ENCODE measurements around the gene RFT1. TPM values are rescaled to one million over a fixed set of nuclear protein-coding genes. Genes with fewer than 3 reads are reported as not detected.

RFT1 gene
- total and polyA plus RNA-seq, 2 donors (not counting 3 experiments of a cell fraction or from before 2014, with no cell fraction given), result 29.8 to 39.9 TPM

DNA sequence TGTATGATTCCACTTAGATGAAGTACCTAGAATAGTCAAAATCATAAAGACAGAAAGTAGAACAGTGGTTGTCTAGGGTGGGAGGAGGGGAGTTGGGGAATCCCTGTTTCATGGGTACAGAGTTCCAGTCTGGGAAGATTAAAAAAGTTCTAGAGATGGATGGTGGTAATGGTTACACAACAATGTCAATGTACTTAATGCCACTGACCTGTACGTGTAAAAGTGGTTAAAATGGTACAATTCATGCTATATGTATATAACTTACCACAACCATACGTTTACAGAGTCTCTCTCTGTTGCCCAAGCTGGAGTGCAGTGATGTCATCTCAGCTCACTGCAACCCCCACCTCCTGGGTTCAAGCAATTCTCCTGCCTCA is 90.9 kb downstream of the RFT1 start:
- TF ChIP-seq GATA2 (IDR thresholded peaks at IDR 0.05; ENCODE audit: insufficient read depth, insufficient read length, low read depth, low read length), result no peak
- H3K27ac ChIP-seq (ENCODE audit: insufficient read depth, low read depth, low read length), result no peak overlapping the region
- H4K20me1 ChIP-seq (replicated peaks; ENCODE audit: control insufficient read depth, extremely low read depth, insufficient read depth, low read length), result no peaks in the 10 kb centered on the region
- no peaks in the 10 kb centered on the region for H3K9me1 ChIP-seq (replicated peaks; ENCODE audit: control insufficient read depth, extremely low read depth, insufficient read depth, low read length)
- intact Hi-C loops (cut with micrococcal nuclease) (no loop called here), dilution Hi-C loops (cut with MboI; ENCODE audit: extremely low pct_ligation_motif_present, low sequenced_read_pairs) (no loop called here)
- H3K27me3 ChIP-seq (ENCODE audit: control insufficient read depth in 2 of 2, insufficient read depth in 2 of 2, low read length in 2 of 2), result no peaks in the 10 kb centered on the region
- POLR2A ChIA-PET, result no interaction called here
- FAIRE-seq (no peak), DNase-seq (ENCODE audit: low read depth, low spot score) (no peak)
- no peak overlapping the region for H3K4me3 ChIP-seq (replicated peaks in 1 of 3; ENCODE audit: insufficient read depth in 1 of 3, low read depth in 1 of 3, low read length in 3 of 3)
- H3K9ac ChIP-seq (replicated peaks; ENCODE audit: extremely low read depth, insufficient read depth, low read length), result no peak overlapping the region
- no peaks in the 10 kb centered on the region for H3K79me2 ChIP-seq (ENCODE audit: control insufficient read depth, insufficient read depth, low read length)
- H2AFZ ChIP-seq (ENCODE audit: low read depth, low read length), result no peak overlapping the region
- no TSS peak for BruUV-seq (replicated peaks)
- no peaks in the 10 kb centered on the region for H3K4me1 ChIP-seq (ENCODE audit: control insufficient read depth, extremely low read depth, insufficient read depth, low read length)
- no peaks in the 10 kb centered on the region for H3K36me3 ChIP-seq (ENCODE audit: control insufficient read depth in 2 of 2, extremely low read depth in 1 of 2, insufficient read depth in 2 of 2, low read length in 2 of 2)
- H3K9me3 ChIP-seq (replicated peaks; ENCODE audit: control insufficient read depth, insufficient read depth, low read length), result no peaks in the 10 kb centered on the region
- no peak overlapping the region for H3K4me2 ChIP-seq (ENCODE audit: insufficient read depth, low read length)
- CTCF ChIA-PET, result no interaction called here

DNA sequence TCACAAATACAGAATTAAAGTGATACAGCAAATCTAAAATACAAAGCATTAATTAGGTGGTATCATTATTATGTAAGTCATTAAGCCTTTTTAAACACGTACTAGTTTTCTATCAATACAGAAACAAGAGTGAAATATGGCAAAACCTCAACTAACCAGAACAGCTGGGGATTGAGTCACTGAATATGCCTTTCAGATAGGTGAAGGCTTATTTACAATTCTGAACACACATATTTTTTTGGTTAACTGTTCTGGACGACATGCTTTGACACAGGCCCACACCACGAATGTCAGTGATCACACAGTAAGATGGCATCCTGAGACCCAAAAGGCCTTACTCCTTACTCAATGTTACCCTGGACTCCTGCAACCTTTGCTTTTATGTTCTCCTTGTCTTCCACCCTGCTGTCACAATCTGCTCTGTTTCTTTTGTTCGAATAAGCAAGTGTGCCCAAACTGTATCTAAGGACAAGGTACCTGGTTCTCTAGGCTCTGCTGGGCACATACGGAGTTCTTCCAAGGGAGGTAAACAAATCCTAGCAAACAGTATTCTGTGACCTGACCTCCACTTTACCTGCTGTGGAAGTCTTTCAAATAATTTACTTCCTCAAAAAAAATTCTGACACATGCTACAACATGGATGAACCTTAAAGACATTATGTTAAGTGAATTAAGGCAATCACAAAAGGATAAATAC is 91.4 kb downstream of the RFT1 start:
- no peak overlapping the region for H3K4me3 ChIP-seq (replicated peaks in 1 of 3; ENCODE audit: insufficient read depth in 1 of 3, low read depth in 1 of 3, low read length in 3 of 3)
- DNase-seq (ENCODE audit: low read depth, low spot score), result no peak
- H3K9me3 ChIP-seq (replicated peaks; ENCODE audit: control insufficient read depth, insufficient read depth, low read length), result no peaks in the 10 kb centered on the region
- intact Hi-C loops (cut with micrococcal nuclease) (no loop called here), dilution Hi-C loops (cut with MboI; ENCODE audit: extremely low pct_ligation_motif_present, low sequenced_read_pairs) (no loop called here)
- TF ChIP-seq MYC (IDR thresholded peaks at IDR 0.05; ENCODE audit: low read depth, low read length) (no peak), POLR2A (IDR thresholded peaks at IDR 0.05; ENCODE audit: low read depth, low read length) (no peak), EZH2 (IDR thresholded peaks at IDR 0.05; ENCODE audit: borderline replicate concordance, low read depth, low read length, severe bottlenecking) (no peak), FOS (IDR thresholded peaks at IDR 0.05; ENCODE audit: borderline replicate concordance, insufficient read depth, low read length) (no peak), GATA2 (IDR thresholded peaks at IDR 0.05; ENCODE audit: insufficient read depth, insufficient read length, low read depth, low read length) (no peak), POLR2AphosphoS5 (IDR thresholded peaks at IDR 0.05; ENCODE audit: insufficient read depth, low read depth, low read length) (no peak), JUN (IDR thresholded peaks at IDR 0.05; ENCODE audit: borderline replicate concordance, insufficient read depth, insufficient read length, low read depth) (no peak)
- TF ChIP-seq, protein P1, sequence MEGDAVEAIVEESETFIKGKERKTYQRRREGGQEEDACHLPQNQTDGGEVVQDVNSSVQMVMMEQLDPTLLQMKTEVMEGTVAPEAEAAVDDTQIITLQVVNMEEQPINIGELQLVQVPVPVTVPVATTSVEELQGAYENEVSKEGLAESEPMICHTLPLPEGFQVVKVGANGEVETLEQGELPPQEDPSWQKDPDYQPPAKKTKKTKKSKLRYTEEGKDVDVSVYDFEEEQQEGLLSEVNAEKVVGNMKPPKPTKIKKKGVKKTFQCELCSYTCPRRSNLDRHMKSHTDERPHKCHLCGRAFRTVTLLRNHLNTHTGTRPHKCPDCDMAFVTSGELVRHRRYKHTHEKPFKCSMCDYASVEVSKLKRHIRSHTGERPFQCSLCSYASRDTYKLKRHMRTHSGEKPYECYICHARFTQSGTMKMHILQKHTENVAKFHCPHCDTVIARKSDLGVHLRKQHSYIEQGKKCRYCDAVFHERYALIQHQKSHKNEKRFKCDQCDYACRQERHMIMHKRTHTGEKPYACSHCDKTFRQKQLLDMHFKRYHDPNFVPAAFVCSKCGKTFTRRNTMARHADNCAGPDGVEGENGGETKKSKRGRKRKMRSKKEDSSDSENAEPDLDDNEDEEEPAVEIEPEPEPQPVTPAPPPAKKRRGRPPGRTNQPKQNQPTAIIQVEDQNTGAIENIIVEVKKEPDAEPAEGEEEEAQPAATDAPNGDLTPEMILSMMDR (IDR thresholded peaks at IDR 0.05; ENCODE audit: extremely low read depth in 1 of 2, insufficient read depth in 1 of 2, low read depth in 1 of 2, low read length in 2 of 2), result no peak
- TF ChIP-seq, protein P2, sequence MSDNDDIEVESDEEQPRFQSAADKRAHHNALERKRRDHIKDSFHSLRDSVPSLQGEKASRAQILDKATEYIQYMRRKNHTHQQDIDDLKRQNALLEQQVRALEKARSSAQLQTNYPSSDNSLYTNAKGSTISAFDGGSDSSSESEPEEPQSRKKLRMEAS (IDR thresholded peaks at IDR 0.05; ENCODE audit: insufficient read depth, insufficient read length), result no peak
- no peaks in the 10 kb centered on the region for H3K9me1 ChIP-seq (replicated peaks; ENCODE audit: control insufficient read depth, extremely low read depth, insufficient read depth, low read length)
- H3K36me3 ChIP-seq (ENCODE audit: control insufficient read depth in 2 of 2, extremely low read depth in 1 of 2, insufficient read depth in 2 of 2, low read length in 2 of 2), result no peaks in the 10 kb centered on the region
- H3K27me3 ChIP-seq (ENCODE audit: control insufficient read depth in 2 of 2, insufficient read depth in 2 of 2, low read length in 2 of 2), result no peaks in the 10 kb centered on the region
- H2AFZ ChIP-seq (ENCODE audit: low read depth, low read length), result no peak overlapping the region
- no peak overlapping the region for H3K9ac ChIP-seq (replicated peaks; ENCODE audit: extremely low read depth, insufficient read depth, low read length)
- no TSS peak for BruUV-seq (replicated peaks)
- ChIA-PET POLR2A (no interaction called here), CTCF (no interaction called here)
- H4K20me1 ChIP-seq (replicated peaks; ENCODE audit: control insufficient read depth, extremely low read depth, insufficient read depth, low read length), result no peaks in the 10 kb centered on the region
- H3K4me1 ChIP-seq (ENCODE audit: control insufficient read depth, extremely low read depth, insufficient read depth, low read length), result no peaks in the 10 kb centered on the region
- H3K79me2 ChIP-seq (ENCODE audit: control insufficient read depth, insufficient read depth, low read length), result no peaks in the 10 kb centered on the region
- H3K27ac ChIP-seq (ENCODE audit: insufficient read depth, low read depth, low read length), result no peak overlapping the region
- peak; percentile 28 for FAIRE-seq
- H3K4me2 ChIP-seq (ENCODE audit: insufficient read depth, low read length), result no peak overlapping the region
